GM21717 (cell line): ENCODE measurements around the gene GULP1.

Source experiments
- ATAC-seq: cut with Tn5 transposase; IDR thresholded peaks from one replicate; pipeline ENCODE4 v1.9.1; 2021; ENCODE audit warnings: mild to moderate bottlenecking, moderate library complexity; ENCODE audit not compliant: unreplicated experiment

GULP1 gene

DNA sequence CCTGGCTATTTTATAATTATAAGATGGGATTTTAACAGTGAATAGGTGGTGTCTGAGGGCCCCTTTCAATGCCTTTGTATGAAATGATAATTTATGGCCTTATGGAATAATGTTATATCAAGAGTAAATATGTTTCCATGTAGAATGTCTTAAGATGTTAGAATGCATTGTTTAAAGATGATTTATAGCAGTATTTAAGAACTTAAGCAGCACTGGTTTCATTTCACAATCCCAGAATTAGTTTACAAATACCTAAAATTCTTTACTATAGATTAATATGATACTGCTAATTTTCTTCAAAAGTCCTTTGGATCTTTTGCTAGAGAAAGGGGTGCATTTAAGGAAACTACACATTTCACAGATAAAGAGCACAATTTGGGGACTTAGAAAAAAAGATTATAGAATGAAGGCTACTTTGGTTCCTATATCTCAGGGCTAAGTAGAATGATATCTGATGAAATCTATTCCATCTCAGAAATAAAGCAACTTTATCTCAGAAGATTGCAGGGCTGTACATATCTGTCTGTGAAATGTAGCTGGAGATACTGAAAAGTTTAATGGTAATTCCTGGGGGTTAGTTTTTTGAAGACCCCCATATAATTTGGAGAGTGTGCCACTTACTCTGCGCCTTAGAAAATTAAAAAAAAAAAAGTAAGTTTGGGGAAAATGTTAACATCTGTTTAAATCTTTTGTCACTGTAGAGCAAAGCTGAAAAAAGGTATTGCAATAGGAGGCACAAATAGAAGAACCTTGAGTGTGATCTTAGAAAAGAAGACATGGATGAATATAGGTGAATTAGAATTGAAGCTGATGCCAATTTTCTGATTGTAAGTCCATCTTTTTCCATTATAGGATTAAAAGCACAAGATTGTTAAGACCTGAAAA is 123.4 kb downstream of the GULP1 start:
- ATAC-seq: no peak

- no peak for ATAC-seq
Observed at GRCh38 chr2:188415754-188416083, 124.0 kb downstream of the GULP1 start.

DNA sequence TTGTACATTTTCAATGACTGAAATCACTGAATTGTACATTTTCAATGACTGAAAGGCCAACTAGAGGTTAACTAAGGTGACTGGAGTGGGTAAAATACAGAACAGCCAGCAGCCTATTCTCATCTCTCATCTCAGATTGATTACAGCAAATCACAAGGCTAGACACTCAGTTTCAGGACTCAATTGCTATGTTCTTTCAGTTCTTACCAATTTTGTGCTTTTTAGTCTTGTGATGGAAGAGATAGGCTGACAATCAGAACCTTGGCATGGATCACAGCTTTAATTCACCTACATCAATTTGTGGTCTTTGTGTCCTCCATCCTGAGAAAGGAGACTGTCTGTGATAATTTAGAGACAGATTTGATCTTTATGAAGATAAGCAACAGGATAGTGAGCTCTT is 124.7 kb downstream of the GULP1 start:
- no peak for ATAC-seq

GRCh38 chr2:188422726-188423125 is 131.1 kb downstream of the GULP1 start:
- ATAC-seq: no peak

GRCh38 chr2:188425266-188425665 is 133.6 kb downstream of the GULP1 start:
- no peak for ATAC-seq

- no peak for ATAC-seq
Observed at GRCh38 chr2:188426121-188426520, 134.4 kb downstream of the GULP1 start.

DNA sequence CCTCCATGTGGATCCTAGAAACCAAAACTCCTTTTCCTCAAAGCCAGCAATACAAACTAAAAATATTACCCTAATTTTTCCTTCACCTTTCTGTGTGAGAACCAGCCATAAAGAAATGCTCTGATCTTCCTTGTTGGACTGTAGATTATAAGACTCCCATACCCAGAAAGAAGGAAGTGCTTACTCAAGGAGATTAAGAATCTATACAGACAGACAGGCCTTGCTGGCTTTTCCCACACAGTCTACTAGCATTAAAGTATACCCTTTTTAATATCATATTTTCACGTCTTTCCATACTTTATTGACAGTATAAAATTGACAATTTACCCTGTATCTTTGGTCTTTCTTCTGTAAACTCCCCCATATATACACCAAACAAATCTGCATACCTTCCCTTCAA is 139.0 kb downstream of the GULP1 start:
- no peak for ATAC-seq

DNA sequence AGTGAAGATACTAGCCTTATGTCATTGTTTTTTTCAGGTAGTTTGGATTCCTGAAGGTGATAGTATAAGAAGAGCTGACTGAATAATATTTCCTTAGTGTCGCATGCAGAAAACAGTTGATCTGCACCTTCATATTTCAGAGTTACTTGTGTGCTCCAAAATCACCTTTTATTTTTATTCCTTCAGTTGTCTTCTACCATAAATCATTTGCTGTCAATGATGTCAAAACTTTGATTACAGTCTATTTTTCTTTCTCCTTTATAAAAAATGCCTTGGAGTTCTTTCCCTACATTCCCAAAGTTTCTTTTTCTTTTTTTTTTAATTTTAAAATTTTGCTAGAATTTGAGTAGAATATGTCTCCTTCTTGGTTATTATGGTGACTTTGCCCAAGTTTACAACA is 142.3 kb downstream of the GULP1 start:
- ATAC-seq: no peak

DNA sequence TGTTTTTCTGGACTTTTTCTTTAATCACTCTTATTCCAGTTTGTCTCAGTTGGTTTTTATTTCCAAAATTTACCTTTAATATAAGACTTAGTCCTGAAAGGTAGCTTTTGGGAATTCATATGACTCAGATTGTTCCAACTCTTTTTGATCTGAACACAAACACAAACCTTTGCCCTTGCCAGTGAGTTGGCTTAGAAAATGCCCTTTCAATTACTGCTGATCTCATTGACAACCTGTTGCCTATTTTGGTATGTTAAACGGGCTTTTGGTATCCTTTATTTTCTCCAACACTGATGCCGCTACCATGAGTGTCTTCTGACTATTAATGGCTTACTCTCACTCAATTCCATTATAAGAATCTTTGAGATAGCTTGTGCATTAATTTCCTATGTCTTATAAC is 143.4 kb downstream of the GULP1 start:
- no peak for ATAC-seq

DNA sequence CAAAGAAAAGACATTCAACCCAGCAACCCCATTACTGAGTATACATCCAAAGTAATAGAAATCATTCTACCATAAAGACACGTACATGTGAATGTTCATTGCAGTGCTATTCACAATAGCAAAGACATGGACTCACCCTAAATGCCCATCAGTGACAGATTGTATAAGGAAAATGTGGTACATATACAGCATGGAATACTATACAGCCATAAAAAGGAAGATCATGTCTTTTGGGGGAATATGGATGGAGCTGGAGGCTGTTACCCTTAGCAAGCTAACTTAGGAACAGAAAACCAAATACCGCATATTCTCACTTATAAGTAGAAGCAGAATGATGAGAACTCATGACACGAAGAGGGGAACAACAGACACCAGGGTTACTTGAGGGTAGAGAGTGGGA is 145.9 kb downstream of the GULP1 start:
- ATAC-seq: no peak

DNA sequence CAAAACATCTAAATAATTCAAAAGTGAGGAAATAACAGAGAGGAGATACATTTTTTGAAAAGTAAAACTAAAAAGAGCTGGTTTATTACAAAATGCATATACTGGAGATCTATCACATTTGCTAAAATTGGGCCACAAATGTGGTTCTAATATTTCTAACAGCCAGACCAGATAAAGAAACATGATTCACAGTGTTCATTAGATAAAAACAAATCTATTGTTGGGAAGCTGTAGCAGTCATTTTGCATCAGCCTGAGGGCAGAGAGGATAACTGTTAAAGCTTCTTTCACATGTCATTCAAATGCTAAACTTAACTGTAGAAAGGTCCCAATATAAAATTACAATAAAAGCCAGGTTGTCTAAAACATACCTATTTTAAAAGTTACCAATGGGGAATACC is 148.3 kb downstream of the GULP1 start:
- no peak for ATAC-seq

DNA sequence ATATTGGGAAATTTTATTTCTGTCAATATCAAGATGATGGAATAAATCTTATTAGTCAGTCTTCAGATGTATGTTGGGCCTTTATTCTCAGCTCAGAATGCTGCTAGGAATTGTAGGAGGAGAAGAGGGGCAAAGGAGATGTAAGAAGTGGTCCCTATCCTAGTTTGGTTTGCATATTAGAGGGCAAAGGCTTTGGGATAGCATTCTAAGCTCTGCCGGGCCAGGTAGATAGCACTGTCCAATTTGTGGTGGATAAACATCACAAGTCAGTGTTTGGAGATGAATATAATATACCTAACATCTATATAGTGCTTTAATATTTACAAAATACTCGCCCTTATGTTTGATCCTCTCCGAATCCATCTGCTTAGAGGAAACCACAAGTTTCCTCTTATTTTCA is 149.2 kb downstream of the GULP1 start:
- no peak for ATAC-seq

DNA sequence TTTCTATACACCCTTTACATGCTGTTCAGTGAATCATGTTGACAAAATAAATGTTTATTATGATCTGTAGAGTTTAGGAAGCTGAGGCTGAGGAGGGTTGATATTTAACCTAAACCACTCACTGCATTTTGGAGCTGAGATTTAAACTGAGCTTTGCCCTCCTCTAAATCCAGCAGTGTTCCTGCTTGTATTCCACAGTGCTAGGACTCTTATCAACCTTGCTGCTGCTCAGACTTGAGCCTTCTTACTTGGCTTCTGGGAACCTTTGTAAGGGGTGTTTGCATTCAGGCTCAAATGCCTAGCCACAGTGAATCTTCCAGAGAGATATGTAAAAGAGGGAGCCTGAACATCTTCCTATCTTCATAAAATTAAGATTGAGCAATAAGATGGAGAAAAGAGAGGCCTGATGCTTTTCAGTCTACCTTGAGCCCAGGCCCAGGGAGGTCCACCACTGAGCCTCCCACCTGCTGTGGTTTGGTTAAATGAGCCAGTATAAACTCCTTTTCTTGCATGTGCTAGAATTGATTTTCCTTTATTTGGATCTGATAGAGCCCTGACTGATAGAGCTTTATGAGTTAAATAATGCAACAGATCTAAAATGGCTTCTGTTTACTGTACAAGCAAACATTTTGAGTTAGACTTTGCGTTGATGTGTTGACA is 149.7 kb downstream of the GULP1 start:
- no peak for ATAC-seq

- no peak for ATAC-seq
Observed at GRCh38 chr2:188443207-188443606, 151.5 kb downstream of the GULP1 start.

DNA sequence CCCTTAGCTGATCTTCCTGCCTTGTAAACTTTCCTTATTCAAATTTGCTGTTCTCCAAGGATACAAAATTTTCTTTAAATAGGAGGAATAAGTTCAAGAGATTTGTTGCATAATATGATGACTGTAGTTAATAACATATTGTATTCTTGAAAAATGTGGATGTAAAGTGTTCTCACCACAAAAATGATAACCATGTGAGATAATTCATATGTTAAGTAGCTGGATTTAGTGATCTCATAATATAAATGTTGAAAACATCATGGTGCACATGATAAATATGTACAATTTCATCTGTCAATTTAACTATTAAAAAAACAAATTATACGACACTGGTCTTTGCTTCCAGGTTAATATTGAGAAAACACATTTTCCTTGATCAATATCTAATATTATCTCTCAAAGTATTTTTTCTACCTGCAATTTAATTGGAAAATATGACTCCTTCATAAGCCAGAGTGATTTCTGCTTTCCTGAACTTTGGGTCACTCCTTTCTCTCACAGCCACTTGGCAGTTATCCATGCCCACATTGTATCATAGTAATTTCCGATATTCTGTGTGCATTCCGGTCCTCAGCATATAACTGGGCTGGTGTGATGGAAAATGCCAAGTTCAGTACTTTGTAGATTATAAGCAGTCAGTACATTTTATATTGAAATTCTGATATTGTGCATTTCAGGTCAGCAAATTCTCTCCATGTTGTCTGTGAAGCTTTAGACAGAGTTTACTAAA is 152.6 kb downstream of the GULP1 start:
- ATAC-seq: no peak

GRCh38 chr2:188449561-188449960 is 157.9 kb downstream of the GULP1 start:
- no peak for ATAC-seq

DNA sequence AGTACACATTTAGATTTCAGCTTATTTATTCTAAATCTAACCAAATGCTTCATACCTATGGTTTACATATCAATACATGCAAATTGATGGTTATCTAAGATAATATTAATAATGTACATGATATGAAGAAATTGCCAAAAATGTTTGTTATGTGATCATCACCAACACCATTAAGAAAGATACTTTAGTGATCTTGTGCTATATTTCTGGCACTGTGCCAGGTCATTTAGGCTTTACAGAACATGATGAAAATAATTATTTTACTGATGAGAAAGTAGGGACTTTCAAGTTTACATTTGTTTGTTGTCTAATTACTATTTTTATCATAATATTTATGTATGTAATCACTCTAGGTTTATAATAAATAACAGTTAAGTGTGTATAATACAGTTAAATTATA is 158.3 kb downstream of the GULP1 start:
- ATAC-seq: no peak

DNA sequence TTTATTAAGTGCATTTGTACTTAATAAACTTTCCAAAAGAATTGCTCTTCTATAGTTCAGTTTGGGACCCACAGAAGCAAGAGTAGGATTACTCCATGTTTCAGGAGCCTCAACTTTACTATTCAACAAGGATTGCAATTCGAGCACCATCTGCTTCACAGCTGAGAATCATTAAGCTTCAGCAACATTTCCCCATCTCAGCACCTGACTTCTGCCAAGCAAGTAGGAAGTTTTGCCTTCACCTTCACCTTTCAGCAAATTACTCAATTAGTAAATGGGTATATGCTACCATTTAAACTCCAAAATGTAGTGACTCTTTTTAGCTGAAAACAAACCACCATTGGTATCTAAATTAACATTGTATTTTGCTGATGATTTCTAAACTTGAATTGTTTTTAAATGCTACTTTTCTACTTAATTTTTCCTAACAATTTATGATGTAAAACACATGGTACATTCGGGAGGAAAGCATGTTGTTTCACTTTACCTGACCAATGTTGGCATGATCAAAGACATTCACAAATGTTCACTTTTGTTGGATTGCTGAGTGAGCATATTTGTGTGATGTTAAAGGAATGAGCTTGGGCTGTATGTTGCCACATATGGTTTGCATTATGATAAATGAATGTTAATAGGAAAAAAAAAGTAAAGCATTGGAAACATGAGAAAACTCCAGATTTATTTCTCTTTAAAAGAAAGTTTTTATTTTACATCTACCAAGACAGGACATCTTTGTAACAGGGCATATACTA is 159.2 kb downstream of the GULP1 start:
- no peak for ATAC-seq

DNA sequence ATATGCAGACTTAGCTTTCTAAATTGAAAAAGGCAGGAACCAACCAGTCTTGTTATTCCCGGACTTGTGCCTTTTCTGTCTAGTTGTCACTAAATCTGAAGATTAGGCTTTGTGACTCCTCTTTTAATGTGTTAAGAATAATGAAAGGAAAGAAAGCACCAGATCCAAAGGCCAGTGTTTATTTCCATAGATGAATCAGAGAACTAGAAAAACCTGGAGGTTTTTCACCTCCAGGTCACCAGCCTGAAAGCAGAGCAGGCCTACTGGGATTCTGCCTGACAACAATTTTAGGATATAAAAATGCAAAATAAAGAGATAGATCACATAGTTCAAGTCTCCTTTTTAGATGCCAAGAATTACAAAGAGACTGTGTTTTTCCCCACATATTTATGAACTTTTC is 160.4 kb downstream of the GULP1 start:
- no peak for ATAC-seq

DNA sequence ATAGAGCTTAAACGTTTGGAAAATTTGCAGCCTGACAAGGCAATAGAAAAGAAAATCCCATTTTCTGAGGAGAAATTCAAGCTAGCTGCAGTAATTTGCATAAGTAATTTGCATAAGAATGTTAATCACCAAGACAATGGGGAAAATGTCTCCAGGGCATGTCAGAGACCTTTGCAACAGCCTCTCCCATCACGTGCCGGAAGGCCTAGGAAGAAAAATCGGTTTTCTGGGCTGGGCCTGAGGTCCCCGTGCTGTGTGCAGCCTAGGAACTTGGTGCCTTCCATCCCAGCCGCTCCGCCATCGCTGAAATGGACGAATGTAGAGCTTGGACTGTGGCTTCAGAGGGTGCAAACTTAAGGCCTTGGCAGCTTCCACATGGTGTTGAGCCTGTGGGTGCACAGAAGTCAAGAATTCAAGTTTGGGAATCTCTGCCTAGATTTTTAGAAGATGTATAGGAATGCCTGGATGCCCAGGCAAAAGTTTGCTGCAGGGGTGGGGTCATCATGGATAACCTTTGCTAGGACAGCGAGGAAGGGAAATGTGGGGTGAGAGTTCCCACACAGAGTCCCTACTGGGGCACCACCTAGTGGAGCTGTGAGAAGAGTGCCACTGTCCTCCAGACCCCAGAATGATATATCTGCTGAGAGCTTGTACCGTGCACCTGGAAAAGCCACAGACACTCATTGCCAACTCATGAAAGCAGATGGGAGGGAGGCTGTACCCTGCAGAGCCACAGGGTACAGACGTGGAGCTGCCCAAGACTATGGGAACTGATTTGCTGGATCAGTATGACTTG is 164.6 kb downstream of the GULP1 start:
- ATAC-seq: no peak
